SK-N-SH treated with all-trans-retinoic acid at 6 μM for 48 hours (cell line): ENCODE measurements around the gene AVPI1.

Experiments
- ATAC-seq: fragments of 200-7000 bp; cut with Tn5 transposase; 3 replicates; pipeline ENCODE4 v1.9.1; 2020; ENCODE audit warnings: mild to moderate bottlenecking, moderate library complexity
- BACH2 ChIP-seq: fragments of 250-450 bp; sonication (Bioruptor Pico); IDR thresholded peaks from 2 replicates; pipeline ENCODE4 v1.9.0; 2021; ENCODE audit warnings: mild to moderate bottlenecking, borderline replicate concordance
- GLIS3 ChIP-seq: fragments of 250-450 bp; sonication (Bioruptor Pico); IDR thresholded peaks from 2 replicates; pipeline ENCODE4 v1.5.0; 2020; ENCODE audit warnings: mild to moderate bottlenecking, moderate library complexity
- ISL1 ChIP-seq: fragments of 250-450 bp; sonication (Bioruptor Pico); IDR thresholded peaks from 2 replicates; pipeline ENCODE4 v2.1.2; 2022; ENCODE audit warnings: mild to moderate bottlenecking, moderate library complexity
- OSR1 ChIP-seq: fragments of 250-450 bp; sonication (Bioruptor Pico); IDR thresholded peaks from 2 replicates; pipeline ENCODE4 v1.8.0; 2022; ENCODE audit warnings: moderate library complexity, mild to moderate bottlenecking, inconsistent platforms
- PPARA ChIP-seq: fragments of 250-450 bp; sonication (Bioruptor Pico); IDR thresholded peaks from 2 replicates; pipeline ENCODE4 v1.5.0; 2020; ENCODE audit warnings: mild to moderate bottlenecking, borderline replicate concordance
- RARB ChIP-seq: fragments of 250-450 bp; sonication (Bioruptor Pico); IDR thresholded peaks from 2 replicates; pipeline ENCODE4 v1.8.0; 2021; ENCODE audit warnings: mild to moderate bottlenecking, moderate library complexity
- SNAI2 ChIP-seq: fragments of 250-450 bp; sonication (Bioruptor Pico); IDR thresholded peaks from 2 replicates; pipeline ENCODE4 v1.5.0; 2020; ENCODE audit warnings: mild to moderate bottlenecking, moderate library complexity
- TCF4 ChIP-seq: fragments of 250-450 bp; sonication (Bioruptor Pico); IDR thresholded peaks from 2 replicates; pipeline ENCODE4 v1.8.0; 2021; ENCODE audit warnings: mild to moderate bottlenecking, moderate library complexity, borderline replicate concordance
- TOX ChIP-seq: fragments of 250-450 bp; sonication (Bioruptor Pico); IDR thresholded peaks from 2 replicates; pipeline ENCODE4 v1.8.0; 2021; ENCODE audit warnings: mild to moderate bottlenecking, moderate library complexity, borderline replicate concordance
- ZFP3 ChIP-seq: fragments of 250-450 bp; sonication (Bioruptor Pico); IDR thresholded peaks from 2 replicates; pipeline ENCODE4 v1.5.0; 2020; ENCODE audit warnings: mild to moderate bottlenecking, moderate library complexity
- ZNF8 ChIP-seq: fragments of 450-650 bp; formaldehyde crosslinking; IDR thresholded peaks from 2 replicates; pipeline ENCODE4 v1.5.0; 2020; ENCODE audit warnings: mild to moderate bottlenecking, moderate library complexity
- TF ChIP-seq, protein P1 (sequence below): fragments of 250-450 bp; sonication (Bioruptor Pico); IDR thresholded peaks from 2 replicates; pipeline ENCODE4 v1.5.1; 2020; ENCODE audit warnings: low read depth, mild to moderate bottlenecking, moderate library complexity
- TF ChIP-seq, protein P2 (sequence below): fragments of 250-450 bp; sonication (Bioruptor Pico); IDR thresholded peaks from 2 replicates; pipeline ENCODE4 v1.8.0; 2020; ENCODE audit warnings: mild to moderate bottlenecking, moderate library complexity, borderline replicate concordance
- TF ChIP-seq, protein P3 (sequence below): fragments of 250-450 bp; sonication (Bioruptor Pico); IDR thresholded peaks from 2 replicates; pipeline ENCODE4 v1.5.1; 2021; ENCODE audit warnings: mild to moderate bottlenecking, moderate library complexity
- TF ChIP-seq, protein P4 (sequence below): fragments of 250-450 bp; sonication (Bioruptor Pico); IDR thresholded peaks from 2 replicates; pipeline ENCODE4 v1.5.0; 2020; ENCODE audit warnings: mild to moderate bottlenecking, moderate library complexity
- TF ChIP-seq, protein P5 (sequence below): fragments of 250-450 bp; sonication (Bioruptor Pico); IDR thresholded peaks from 2 replicates; pipeline ENCODE4 v1.8.0; 2021; ENCODE audit warnings: low read depth, mild to moderate bottlenecking, moderate library complexity, borderline replicate concordance

Gene AVPI1

DNA sequence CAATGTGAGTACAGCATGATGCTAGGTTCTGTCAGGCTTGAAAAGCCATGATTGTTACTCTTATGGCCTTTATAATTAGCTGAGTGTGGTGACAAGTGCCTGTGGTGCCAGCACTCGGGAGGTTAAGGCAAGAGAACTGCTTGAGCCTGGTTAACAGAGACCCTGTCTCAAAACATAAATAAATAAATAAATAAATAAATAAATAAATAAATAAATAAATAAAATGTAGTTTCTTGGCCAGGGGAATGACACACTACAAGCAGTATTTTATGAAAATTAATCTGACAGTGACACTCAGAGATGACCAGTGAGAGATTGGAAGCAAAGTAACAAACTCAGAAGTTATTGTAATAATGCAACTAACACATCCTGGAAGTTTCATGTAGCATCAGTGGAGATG, 51.5 kb downstream of the AVPI1 start (continued):
- TF ChIP-seq, protein P1, sequence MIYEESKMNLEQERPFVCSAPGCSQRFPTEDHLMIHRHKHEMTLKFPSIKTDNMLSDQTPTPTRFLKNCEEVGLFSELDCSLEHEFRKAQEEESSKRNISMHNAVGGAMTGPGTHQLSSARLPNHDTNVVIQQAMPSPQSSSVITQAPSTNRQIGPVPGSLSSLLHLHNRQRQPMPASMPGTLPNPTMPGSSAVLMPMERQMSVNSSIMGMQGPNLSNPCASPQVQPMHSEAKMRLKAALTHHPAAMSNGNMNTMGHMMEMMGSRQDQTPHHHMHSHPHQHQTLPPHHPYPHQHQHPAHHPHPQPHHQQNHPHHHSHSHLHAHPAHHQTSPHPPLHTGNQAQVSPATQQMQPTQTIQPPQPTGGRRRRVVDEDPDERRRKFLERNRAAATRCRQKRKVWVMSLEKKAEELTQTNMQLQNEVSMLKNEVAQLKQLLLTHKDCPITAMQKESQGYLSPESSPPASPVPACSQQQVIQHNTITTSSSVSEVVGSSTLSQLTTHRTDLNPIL (CRISPR knock-in tag), result no peak

DNA sequence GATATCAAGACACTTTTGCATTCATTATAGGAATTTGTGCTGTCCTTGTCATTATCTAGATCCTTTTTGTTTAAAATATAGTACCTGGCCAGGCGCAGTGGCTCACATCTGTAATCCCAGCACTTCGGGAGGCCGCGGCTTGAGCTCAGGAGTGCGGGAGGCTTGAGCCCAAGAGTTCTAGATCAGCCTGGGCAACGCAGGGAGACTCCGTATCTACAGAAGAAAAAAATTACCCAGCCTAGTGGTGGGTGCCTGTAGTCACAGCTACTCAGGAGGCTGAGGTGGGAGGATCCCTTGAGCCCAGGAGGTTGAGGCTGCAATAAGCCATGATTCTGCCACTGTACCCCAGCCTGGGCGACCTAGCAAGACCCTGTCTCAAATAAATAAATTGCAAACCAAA, 53.1 kb downstream of the AVPI1 start:
- peak; percentile 14; the same call in 1 of the 3 replicates for ATAC-seq
- TF ChIP-seq, protein P2, sequence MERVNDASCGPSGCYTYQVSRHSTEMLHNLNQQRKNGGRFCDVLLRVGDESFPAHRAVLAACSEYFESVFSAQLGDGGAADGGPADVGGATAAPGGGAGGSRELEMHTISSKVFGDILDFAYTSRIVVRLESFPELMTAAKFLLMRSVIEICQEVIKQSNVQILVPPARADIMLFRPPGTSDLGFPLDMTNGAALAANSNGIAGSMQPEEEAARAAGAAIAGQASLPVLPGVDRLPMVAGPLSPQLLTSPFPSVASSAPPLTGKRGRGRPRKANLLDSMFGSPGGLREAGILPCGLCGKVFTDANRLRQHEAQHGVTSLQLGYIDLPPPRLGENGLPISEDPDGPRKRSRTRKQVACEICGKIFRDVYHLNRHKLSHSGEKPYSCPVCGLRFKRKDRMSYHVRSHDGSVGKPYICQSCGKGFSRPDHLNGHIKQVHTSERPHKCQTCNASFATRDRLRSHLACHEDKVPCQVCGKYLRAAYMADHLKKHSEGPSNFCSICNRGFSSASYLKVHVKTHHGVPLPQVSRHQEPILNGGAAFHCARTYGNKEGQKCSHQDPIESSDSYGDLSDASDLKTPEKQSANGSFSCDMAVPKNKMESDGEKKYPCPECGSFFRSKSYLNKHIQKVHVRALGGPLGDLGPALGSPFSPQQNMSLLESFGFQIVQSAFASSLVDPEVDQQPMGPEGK (CRISPR knock-in tag), result no peak
- no peak for TF ChIP-seq TOX (CRISPR knock-in tag)
- no peak for TF ChIP-seq OSR1 (CRISPR knock-in tag)

DNA sequence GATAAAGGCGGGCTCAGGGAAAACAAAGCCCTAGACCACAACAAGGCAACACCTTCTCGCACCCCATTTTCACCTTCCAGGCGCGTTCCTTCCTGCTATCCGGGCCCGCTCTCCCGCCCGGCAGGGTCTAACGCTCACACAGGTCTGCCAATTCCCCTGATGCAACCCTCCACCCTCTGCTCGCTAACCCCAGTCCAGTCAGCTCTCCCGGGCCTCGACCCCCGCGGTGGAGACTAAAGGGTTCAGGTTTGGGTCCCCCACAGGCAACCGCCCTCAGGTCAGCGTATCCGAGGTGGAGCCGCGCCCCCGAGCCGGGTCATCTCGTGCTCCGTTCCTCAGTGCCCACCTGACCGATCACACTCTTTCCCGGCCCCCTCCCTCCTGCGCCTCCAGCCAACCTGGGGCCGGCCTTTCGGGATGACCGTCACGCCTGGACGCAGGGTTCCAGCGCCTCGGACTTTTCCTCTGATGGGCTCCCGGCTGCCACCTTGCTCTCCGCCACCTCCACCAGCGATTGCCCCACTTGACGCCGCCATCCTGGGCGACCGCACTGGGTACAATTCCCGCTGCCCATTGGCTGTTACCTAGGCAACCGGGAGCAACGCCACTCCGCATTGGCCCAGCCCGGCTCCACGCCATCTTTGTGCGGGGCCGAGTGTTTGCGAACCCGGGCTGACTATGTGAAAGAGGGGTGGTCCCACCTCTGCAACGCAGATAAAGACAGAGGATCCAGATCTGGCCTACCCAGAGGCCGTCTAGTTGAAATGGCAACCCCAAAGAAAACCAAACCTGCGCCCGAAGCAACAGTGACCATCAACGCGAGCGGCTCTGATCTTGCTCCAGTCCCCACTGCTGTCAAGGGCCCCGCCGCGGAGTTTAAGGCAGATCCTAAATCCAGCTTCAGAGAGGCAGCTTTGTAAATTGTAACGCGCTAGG, 53.8 kb downstream of the AVPI1 start, which contains the start of gene MORN4:
MORN4 (minus strand) TSS at position 552 of the 936 bp plus-strand sequence. CDS start 13,847 bp downstream, outside the sequence.
- no peak for TF ChIP-seq ISL1
- peak; percentile 49; the same call in 1 of the 2 replicates for TF ChIP-seq ZFP3
- TF ChIP-seq SNAI2 (CRISPR knock-in tag), result peak; percentile 75; the same call in 1 of the 2 replicates
- peak; percentile 99 for ATAC-seq

DNA sequence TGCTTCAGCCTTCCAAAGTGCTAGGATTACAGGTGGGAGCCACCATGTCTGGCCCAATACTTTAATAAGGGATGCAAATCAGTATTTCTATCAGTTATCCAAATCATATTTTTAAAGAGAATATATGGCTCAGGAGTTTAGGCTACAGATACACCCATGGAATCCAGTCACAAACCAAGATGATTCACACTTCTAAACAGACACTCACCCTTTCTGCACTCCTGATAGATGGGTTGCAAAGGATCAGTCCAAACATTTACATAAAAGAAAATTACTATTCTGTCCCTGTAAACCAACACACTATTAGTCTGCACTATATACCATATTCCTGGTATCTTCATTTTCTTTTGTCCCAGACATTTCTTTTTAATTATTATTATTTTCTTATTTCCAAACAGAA, 55.9 kb downstream of the AVPI1 start:
- no peak for ATAC-seq

DNA sequence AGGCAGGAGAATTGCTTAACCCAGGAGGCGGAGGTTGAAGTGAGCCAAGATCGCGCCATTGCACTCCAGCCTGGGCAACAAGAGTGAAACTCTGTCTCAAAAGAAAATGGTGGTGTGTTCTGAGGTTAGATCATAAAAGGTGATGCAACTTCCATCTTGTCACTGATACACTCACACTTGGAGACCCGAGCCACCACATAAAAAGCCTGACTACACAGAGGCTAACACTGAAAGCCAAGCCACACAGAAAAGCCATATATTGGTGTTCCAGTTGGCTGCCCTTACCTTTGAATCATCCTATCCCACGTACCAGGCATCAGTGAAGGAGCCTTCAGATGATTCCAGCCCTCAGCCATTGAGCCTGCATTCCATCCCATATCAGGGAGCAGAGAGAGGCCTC, 57.8 kb downstream of the AVPI1 start:
- ATAC-seq, result no peak
- no peak for TF ChIP-seq GLIS3 (CRISPR knock-in tag)
- no peak for TF ChIP-seq ZNF8 (CRISPR knock-in tag)
- no peak for TF ChIP-seq RARB
- no peak for TF ChIP-seq SNAI2 (CRISPR knock-in tag)
- TF ChIP-seq, protein P3, sequence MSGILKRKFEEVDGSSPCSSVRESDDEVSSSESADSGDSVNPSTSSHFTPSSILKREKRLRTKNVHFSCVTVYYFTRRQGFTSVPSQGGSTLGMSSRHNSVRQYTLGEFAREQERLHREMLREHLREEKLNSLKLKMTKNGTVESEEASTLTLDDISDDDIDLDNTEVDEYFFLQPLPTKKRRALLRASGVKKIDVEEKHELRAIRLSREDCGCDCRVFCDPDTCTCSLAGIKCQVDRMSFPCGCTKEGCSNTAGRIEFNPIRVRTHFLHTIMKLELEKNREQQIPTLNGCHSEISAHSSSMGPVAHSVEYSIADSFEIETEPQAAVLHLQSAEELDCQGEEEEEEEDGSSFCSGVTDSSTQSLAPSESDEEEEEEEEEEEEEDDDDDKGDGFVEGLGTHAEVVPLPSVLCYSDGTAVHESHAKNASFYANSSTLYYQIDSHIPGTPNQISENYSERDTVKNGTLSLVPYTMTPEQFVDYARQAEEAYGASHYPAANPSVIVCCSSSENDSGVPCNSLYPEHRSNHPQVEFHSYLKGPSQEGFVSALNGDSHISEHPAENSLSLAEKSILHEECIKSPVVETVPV (CRISPR knock-in tag), result no peak
- TF ChIP-seq, protein P1 (CRISPR knock-in tag), result no peak
- no peak for TF ChIP-seq ISL1
- TF ChIP-seq, protein P4, sequence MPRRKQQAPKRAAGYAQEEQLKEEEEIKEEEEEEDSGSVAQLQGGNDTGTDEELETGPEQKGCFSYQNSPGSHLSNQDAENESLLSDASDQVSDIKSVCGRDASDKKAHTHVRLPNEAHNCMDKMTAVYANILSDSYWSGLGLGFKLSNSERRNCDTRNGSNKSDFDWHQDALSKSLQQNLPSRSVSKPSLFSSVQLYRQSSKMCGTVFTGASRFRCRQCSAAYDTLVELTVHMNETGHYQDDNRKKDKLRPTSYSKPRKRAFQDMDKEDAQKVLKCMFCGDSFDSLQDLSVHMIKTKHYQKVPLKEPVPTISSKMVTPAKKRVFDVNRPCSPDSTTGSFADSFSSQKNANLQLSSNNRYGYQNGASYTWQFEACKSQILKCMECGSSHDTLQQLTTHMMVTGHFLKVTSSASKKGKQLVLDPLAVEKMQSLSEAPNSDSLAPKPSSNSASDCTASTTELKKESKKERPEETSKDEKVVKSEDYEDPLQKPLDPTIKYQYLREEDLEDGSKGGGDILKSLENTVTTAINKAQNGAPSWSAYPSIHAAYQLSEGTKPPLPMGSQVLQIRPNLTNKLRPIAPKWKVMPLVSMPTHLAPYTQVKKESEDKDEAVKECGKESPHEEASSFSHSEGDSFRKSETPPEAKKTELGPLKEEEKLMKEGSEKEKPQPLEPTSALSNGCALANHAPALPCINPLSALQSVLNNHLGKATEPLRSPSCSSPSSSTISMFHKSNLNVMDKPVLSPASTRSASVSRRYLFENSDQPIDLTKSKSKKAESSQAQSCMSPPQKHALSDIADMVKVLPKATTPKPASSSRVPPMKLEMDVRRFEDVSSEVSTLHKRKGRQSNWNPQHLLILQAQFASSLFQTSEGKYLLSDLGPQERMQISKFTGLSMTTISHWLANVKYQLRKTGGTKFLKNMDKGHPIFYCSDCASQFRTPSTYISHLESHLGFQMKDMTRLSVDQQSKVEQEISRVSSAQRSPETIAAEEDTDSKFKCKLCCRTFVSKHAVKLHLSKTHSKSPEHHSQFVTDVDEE, result no peak
- no peak for TF ChIP-seq PPARA (CRISPR knock-in tag)
- TF ChIP-seq, protein P2 (CRISPR knock-in tag), result no peak

More for the DNA sequence above, 55.9 kb downstream of the AVPI1 start:
- no peak for TF ChIP-seq RARB
- TF ChIP-seq, protein P1 (CRISPR knock-in tag), result no peak
- no peak for TF ChIP-seq BACH2 (CRISPR knock-in tag)
- TF ChIP-seq, protein P5, sequence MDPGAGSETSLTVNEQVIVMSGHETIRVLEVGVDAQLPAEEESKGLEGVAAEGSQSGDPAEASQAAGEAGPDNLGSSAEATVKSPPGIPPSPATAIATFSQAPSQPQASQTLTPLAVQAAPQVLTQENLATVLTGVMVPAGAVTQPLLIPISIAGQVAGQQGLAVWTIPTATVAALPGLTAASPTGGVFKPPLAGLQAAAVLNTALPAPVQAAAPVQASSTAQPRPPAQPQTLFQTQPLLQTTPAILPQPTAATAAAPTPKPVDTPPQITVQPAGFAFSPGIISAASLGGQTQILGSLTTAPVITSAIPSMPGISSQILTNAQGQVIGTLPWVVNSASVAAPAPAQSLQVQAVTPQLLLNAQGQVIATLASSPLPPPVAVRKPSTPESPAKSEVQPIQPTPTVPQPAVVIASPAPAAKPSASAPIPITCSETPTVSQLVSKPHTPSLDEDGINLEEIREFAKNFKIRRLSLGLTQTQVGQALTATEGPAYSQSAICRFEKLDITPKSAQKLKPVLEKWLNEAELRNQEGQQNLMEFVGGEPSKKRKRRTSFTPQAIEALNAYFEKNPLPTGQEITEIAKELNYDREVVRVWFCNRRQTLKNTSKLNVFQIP (CRISPR knock-in tag), result no peak
- no peak for TF ChIP-seq TCF4 (CRISPR knock-in tag)
- no peak for TF ChIP-seq ISL1
- TF ChIP-seq SNAI2 (CRISPR knock-in tag), result no peak
- no peak for TF ChIP-seq ZFP3
- no peak for TF ChIP-seq ZNF8 (CRISPR knock-in tag)
